C4-2B (cell line): ENCODE results near the gene RIN3.

Experiments
- H3K27ac ChIP-seq: fragments of 450-650 bp; 2 replicates; pipeline ENCODE4 v1.5.1; 2017
- ZFX ChIP-seq: fragments of 450-650 bp; IDR thresholded peaks from 2 replicates; pipeline ENCODE4 v1.6.1; 2017
- TF ChIP-seq, protein P1 (sequence below): fragments of 450-650 bp; conservative IDR thresholded peaks from 2 replicates; pipeline ENCODE4 v1.5.1; 2017; ENCODE audit warnings: mild to moderate bottlenecking

Gene RIN3

GRCh38 chr14:92649066-92649465, 135.5 kb downstream of the RIN3 start:
- H3K27ac ChIP-seq: peak overlapping the region; percentile 77
- TF ChIP-seq ZFX: no peak
- TF ChIP-seq, protein P1, sequence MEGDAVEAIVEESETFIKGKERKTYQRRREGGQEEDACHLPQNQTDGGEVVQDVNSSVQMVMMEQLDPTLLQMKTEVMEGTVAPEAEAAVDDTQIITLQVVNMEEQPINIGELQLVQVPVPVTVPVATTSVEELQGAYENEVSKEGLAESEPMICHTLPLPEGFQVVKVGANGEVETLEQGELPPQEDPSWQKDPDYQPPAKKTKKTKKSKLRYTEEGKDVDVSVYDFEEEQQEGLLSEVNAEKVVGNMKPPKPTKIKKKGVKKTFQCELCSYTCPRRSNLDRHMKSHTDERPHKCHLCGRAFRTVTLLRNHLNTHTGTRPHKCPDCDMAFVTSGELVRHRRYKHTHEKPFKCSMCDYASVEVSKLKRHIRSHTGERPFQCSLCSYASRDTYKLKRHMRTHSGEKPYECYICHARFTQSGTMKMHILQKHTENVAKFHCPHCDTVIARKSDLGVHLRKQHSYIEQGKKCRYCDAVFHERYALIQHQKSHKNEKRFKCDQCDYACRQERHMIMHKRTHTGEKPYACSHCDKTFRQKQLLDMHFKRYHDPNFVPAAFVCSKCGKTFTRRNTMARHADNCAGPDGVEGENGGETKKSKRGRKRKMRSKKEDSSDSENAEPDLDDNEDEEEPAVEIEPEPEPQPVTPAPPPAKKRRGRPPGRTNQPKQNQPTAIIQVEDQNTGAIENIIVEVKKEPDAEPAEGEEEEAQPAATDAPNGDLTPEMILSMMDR: no peak

DNA sequence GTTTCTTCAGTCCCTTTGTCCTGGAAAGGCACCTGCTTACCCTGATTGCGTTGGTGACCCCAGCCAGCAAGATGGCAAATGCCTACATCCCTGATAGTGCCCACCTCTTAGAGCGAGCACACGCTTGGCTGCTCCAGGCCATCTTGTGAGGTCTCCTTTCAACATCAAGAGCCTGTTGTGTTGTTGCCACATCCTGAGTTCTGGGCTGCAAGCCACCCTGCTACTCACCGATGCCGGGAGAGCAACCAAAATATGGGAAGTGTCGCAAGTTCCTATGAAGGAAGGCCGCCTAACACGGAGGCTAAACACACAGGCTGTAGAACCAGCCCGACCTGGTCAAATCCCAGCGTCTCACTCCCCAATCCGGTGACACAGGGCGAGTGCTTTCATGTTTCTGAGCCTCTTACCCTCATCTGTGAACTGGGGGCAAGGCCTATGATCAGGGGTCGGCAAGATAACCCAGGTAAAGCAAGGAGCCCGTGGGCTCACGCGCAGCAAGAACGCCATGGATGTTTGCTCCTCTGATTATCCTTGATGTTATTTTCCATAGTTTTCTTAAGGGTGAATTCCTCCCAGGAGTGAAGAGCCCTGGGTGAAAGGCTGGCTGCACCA, 136.5 kb downstream of the RIN3 start:
- TF ChIP-seq ZFX: no peak
- TF ChIP-seq, protein P1: no peak
- H3K27ac ChIP-seq: peak overlapping the region; percentile 77

GRCh38 chr14:92650581-92651105, 137.1 kb downstream of the RIN3 start:
- peak overlapping the region; percentile 77 for H3K27ac ChIP-seq
- no peak for TF ChIP-seq ZFX
- TF ChIP-seq, protein P1: no peak

DNA sequence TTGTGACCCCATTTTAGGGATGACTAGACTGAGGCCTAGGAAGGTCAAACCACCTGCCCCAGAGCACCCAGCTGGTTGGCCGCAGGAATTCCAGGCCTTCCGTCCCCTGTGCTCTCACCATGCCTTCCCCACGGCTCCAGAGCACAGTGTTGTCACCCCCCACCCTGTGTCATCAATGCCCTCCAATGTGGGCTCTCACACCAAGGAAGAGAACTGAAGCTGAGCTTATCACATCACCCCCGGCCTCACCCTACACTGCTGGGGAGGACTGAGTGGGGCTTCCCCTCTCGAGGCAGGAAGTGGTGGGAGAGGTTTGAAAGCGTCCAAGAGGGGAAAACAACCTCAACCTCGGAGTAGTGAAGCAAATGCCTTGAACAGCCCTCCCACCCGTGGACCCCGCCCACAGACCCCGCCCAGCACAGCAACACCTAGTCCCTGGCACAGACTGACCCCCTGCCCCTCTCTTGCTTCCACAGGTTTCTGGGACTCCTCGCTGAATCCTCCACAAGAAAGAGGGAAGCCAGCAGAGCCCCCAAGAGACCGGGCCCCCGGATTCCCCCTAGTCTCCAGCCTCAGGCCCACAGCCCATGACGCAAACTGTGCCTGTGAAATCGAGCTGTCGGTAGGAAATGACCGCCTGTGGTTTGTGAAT, 137.7 kb downstream of the RIN3 start:
- no peak overlapping the region for H3K27ac ChIP-seq
- TF ChIP-seq, protein P1: no peak
- TF ChIP-seq ZFX: no peak

DNA sequence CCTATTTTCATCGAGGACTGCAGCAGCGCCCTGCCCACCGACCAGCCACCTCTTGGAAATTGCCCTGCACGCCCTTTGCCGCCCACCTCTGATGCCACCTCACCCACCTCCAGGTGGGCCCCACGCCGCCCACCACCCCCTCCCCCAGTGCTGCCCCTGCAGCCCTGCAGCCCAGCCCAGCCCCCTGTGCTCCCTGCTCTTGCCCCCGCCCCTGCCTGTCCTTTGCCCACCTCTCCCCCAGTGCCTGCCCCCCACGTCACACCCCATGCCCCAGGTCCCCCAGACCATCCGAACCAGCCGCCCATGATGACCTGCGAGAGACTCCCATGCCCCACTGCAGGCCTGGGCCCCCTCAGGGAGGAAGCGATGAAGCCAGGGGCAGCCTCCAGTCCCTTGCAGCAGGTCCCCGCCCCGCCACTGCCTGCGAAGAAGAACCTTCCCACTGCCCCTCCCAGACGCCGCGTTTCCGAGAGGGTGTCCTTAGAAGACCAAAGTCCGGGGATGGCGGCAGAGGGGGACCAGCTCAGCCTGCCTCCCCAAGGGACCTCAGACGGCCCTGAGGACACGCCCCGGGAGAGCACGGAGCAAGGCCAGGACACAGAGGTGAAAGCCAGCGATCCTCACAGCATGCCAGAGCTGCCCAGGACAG, 138.3 kb downstream of the RIN3 start:
- H3K27ac ChIP-seq: no peak overlapping the region
- TF ChIP-seq ZFX: no peak
- TF ChIP-seq, protein P1: no peak

- H3K27ac ChIP-seq: no peak overlapping the region
- TF ChIP-seq, protein P1: no peak
- no peak for TF ChIP-seq ZFX
These were observed 139.0 kb downstream of the RIN3 start for GRCh38 chr14:92652413-92653151.
